GM21528 (cell line): Measurements from ENCODE around the gene SNAPIN.

Experiments
- ATAC-seq: cut with Tn5 transposase; IDR thresholded peaks from one replicate; pipeline ENCODE4 v1.9.1; 2021; ENCODE audit warnings: mild to moderate bottlenecking, moderate library complexity; ENCODE audit not compliant: unreplicated experiment, low FRiP score

Gene SNAPIN, protein sequence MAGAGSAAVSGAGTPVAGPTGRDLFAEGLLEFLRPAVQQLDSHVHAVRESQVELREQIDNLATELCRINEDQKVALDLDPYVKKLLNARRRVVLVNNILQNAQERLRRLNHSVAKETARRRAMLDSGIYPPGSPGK

DNA sequence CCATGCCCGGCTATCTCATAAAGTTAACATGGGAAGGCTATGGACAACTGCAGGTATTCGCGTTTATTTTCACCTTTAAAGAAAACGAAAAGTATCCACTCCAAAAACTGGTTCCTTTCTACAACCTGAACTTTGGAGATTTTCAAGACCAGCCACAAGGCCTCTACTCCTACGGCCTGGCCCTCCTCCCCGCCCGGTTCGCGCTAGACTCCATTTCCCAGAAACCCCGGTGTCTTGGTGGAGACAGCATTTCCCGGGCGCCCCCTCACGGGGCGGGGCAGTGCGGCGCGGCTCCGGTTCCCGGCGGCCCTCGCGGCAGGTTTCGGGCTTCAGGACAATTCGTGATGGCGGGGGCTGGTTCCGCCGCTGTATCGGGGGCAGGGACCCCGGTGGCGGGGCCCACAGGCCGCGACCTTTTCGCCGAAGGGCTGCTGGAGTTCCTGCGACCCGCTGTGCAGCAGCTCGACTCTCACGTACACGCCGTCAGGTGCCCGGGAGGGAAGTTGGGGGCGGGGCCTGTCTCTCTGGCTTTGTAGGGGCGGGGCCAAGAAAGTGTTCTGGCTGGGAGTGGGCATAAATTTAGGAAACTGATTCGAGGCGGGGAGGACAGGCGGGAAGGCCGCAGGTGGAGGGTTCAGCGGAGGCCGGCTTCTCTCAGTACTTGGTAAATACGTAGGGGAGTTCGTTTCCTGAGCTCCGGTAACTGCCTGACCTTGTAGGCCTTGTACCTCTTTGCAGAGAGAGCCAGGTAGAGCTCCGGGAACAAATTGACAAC is at the start of gene SNAPIN:
Gene SNAPIN, plus strand, starts transcription at position 304 of the 775 bp plus-strand sequence. Its CDS starts 41 bp downstream, at position 345.
- peak; percentile 78 for ATAC-seq

DNA sequence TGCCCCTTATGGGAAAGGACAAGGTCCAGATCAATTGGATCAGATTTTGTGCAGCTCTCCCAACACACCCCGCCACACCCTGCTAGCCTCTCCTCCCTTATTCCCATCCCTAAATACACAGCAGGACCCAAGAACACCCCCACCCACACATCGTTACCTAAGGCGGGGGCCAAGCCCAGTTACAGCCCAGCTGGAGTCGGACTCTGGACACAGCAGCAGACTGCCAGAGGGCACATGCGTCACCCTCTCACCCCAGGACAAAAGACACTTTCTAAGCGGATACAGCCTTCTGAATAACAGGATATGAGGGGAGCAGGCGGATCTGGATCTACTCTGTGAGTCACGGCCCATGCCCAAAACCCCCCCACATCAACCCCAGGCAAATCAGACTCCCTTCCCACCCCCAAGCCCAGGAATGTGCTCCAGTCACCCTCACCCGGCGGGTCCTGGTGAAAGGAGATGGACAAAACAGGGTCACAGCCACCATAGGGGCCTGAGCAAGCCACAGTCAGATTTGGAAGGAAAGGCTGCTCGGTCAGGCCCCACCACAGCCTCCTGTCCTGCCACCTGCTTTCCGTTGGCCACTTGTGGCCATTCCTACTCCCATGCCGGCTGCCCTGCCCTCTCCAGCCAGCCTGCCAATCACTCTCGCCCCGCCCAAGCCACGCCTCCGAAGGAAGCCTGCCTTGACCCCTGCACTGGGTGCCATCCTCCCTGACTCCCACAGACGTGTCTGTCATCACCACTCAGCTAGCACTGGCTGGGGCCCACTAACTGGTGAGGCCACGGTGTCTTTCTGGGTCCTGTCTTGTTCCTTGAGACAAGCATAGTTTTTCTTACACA is 49.5 kb upstream of the SNAPIN start:
- no peak for ATAC-seq

DNA sequence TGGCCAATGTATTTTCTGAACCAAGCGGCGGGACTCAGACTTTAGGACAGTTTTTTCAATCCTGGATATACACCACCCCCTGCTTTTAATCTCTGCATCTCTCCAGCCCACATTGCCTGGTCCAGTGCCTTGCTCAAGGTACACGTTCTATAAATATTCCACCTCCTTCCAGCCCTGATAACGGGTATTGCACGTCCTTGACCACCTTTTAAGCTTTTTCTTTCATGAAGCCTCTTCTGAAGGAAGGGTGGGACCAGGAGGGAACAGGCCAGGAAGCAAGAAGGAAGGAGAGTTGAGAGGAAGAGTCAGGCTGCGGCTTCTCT is 49.0 kb upstream of the SNAPIN start:
- no peak for ATAC-seq

DNA sequence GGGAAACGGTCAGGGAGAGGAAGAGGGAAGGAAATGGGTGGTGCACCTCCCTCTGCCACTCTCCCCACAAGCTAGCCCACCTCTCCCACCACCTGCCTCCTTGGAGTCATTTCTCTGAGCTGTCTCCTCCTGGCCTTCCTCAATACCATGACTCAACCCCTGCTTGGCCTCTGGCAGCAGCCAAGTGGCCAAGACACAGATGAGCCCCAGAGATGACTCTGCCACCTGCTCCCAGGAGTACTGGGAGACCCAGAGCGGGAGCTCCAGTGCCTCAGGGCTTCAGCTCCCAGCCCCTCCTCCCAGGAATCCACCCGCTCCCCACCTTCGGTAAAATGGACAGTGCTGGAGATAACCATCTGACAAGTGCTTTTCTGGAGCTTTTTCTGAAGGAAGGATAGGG is 48.2 kb upstream of the SNAPIN start:
- ATAC-seq, result no peak

DNA sequence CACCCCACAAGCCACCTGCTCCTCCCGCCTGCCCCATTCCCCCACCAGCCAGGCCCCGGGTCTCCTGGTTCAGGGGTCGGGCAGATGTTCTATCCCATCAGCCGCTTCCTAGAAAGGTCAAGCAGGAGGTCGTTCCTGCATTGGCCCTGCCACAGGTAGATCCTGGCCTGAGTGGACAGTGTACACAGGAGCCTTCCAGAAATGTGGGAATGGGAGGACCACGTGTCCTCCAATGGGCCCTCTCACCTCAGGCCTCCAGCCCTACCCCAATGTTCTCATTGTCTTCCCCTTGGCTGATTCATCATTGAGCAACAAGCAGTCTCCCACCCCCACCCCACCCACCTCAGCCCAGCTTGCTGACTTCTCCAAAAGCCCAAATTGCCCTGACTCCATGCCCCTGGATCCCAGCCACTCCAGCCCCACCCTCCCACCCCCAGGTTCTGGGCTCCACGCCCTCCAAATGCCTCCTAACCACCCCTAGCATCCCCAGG is 47.6 kb upstream of the SNAPIN start:
- ATAC-seq, result no peak

DNA sequence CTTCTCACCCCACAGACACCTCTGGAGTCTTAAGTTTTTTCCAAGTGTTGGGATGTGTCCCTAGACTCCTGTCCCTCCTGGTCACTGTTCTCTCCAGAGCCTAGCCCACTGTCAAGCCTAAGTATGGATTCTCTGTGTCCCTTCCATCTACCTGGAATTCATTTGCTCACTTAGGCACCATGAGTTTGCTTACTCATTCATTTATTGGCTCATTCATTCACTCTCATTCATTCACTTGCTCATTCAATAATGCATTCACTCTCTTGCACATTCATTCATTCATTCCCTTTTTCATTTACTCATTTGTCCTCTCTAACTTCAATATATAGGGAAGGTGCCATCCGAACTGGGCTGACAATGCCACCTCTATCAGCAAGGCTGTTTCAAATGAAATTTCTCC is 47.1 kb upstream of the SNAPIN start:
- ATAC-seq, result no peak

DNA sequence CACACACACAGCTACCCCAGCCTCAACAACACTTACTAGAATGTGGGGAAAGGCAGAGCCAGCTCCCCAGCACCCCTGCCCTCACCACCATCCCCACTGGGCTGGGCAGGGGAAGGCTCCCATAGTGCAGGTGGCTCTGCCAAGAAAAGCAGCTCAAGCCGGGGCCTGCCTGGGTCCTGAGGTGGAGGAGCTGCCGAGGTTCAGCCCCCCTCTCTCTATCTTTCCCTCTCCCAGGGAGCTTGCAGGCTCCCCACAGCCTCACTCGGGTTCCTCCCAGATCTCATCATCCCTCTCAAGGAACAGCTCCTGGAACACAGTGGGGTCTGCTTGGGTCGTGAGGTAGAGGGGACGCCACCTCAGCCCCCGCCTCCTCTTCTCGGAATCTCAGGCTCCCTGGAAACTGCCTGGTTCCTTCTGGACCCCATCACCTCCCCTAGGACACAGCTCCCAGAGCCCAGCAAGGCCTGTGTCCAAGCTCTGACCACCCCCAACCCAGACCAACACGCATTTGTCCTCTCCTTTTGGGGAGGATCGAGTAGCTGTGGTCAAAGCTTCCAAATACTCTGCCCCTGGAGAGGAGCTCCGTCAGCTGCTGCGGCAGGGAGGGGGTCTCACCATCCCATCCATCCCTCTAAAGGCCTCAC is 46.3 kb upstream of the SNAPIN start:
- no peak for ATAC-seq

DNA sequence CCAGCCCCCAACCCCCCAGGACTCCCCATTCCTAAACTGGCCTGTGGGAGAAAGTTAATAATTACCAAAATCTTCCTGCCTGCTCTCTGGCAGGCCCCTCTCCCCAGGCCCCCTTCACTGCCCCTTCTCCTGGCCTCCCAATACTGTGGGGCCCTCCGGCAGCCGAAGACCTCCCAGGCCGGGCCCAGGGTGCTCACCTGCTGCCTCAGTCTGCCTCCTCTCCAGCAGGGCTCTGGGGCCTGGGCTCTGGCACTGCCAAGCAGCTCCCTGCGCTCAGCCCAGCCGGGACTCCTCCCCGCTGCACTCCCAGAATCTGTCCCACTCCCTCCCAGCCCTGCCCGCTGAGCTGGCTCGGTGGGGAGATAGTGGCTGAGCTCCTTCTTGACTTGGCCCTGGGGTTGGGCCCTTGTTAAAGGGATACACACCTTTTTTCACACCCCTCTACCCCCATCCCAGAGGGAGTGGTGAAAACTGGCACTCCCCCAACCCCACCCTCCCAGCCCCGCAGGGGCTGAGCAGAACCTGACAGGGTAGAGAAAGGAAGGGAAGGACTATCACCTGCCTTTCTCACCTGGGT is 45.7 kb upstream of the SNAPIN start, which contains the start of gene S100A16:
Gene S100A16, minus strand, starts transcription at position 383 of the 577 bp plus-strand sequence. CDS start 4,986 bp downstream, outside the sequence.
- no peak for ATAC-seq

DNA sequence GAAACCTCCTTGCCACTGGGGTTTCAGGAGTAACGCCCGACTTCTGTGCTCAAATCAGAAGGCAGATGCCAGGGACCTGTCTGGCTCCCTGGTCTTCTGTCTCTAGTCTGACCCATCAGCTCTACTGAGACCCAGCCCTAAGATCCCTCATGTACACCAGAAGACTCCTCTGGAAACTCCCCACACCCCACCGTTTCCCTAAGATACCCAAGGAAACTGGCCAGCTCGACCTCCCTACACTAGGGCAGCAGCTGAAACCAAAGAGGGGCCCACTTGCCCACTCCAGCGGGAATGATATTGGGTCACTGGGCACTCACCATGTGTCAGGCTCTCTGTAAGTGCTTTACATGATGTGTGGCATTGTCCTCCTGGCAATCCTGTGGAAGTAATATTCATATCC is 45.1 kb upstream of the SNAPIN start:
- no peak for ATAC-seq

DNA sequence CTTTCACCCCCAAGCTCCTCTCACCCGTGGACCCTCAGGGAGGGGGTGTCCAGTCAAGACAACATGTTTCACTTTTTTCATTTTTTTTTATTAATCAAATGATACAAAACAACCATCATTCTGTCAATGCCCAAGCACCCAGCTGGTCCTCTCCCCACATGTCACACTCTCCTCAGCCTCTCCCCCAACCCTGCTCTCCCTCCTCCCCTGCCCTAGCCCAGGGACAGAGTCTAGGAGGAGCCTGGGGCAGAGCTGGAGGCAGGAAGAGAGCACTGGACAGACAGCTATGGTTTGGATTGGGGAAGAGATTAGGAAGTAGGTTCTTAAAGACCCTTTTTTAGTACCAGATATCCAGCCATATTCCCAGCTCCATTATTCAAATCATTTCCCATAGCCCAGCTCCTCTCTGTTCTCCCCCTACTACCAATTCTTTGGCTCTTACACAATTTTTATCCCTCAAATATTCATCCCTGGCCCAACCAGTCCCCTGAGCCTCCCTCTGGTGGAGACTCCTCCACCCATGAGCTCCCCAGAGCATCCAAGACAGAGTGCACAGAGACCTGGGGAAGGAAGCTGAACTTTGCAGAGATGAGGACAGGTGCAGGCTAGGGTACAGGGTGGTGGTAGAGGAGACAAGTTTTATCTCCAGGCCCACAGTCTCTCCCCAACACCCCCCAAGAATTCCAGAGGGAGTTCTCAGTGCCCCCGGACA is 44.2 kb upstream of the SNAPIN start:
- ATAC-seq, result no peak

DNA sequence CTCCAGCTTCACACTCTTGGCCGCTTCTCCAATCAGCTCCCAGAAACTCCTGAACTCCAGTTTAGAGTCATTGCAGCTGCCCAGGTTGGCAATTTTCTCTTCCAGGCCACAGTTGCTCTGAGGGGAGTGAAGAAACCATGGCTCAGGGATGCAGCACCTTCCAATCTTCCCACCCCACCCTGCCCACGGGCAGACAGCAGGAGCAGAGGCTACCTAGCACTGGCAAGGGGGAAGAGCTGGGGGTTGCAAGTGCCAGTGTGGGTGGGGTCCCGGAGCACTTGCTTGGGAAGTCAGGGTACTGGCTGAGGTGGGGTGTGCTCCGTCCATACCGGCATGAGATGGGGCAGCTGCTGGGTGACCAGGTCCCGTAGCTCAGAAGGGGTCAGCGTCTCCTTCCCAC is 43.6 kb upstream of the SNAPIN start:
- ATAC-seq, result no peak

DNA sequence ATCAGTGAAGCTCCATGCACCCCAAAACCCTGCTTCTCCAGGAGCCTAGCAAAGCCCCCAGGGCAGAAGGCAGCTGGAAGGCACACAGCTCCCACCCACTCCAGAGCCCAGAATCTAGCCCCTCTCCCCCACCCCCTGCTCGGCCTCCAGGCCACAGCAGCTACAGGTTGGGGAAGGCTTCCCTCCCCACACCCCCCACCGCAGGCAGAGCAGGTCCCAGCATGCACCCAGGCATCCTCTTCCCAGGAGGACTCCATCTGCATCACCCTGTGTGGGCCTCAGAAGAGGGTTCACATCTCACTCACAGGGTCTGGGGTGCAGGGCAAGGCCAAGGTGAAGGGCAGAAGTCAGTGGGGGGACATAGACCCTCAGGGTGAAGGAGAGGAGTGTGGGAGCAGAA is 43.1 kb upstream of the SNAPIN start:
- no peak for ATAC-seq

DNA sequence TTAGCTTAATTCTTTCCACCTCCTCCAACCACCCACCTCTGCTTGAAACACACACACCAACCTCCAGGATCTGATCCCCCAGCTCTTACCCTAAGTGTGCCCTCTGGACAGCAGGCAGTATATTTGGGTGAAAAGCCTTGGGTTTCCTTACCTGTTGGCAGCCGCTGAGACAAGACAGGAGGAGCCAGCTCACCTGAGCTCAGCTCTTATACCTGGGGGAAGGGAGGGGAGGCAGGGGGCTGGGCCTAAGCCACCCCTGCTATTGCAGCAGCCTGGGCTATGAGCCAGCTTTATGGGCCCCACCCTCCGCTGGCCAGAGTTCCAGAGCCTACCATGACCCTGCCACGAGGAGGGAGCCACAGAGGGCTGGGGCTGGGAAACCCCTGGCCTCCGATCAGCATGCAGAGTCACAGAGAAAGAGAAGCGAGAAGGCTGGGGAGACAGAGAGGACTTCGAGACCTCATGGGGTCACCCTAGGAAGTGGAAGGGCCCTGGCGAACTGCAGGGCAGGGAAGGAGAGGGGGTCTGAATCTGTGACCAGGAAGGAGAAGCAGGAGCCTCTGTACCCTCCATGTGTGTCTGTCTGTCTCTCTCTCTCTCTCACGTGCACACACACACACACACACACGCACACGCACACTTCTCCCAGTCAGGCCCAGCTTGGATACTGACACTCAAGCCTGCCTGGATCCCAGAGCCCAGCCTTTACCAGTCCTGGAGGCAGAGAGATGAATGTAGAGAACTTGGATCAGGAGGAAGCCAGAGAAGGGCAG is 42.2 kb upstream of the SNAPIN start, which contains the start of gene S100A14:
Gene S100A14, minus strand, starts transcription at position 182 of the 773 bp plus-strand sequence. CDS start 467 bp downstream, outside the sequence.
- ATAC-seq, result no peak

DNA sequence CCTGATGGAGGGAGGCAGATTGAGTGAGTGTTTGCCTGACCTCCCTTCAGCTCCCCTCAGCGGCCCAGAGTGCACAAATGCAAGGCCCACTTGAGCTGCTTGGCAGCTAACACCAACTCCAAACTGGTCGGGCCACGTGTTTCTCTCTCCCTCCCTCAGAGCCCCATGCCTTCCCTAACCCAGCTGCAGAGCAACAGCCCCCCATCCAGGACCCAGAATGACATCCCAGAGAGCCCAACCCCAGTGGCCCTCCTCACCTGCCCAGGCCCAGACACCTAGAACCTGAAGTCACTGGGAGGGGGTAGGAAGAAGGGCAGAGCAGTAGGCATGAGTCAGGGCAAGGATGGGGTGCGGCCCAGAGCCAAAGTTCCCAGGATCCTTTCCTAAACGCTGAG is 41.6 kb upstream of the SNAPIN start:
- no peak for ATAC-seq

DNA sequence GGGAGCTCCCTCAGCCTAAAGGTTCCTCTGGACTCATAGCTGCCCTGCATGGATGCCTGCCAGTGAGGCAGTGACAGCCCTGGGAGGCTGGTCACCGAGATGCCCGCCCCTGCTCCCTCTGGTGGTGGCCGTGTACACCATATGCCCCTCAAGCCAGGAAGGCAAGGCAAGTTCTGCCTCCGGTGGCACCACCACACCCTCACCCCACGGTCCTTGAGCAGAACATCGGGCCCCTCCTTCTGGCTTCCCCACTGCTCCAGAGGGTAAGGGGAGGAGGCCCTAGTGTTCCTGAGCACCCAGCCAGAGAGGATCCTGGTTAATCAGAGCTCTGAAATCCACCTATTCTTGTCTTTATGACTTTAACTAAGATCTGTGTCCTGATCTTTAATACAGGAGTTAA is 40.8 kb upstream of the SNAPIN start:
- no peak for ATAC-seq

DNA sequence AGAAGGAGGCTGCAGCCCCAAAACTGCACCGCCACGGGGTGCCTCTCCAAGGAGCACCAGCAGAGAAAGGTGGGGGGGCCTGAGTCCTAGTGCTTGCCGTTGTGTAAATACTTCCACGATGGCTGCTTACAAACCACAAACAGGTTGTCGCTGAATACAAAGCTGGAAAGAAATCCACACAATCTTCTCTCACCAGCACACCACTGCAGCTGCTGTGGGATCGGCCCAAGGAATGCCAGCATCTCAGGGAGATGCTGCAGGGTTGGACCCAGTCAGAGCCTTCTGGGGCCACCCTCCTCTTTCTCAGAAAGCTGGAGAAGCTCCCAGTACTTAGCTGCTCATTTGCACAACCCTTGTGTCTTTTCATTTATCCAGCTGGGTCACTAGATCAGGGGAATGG is 39.3 kb upstream of the SNAPIN start:
- no peak for ATAC-seq

DNA sequence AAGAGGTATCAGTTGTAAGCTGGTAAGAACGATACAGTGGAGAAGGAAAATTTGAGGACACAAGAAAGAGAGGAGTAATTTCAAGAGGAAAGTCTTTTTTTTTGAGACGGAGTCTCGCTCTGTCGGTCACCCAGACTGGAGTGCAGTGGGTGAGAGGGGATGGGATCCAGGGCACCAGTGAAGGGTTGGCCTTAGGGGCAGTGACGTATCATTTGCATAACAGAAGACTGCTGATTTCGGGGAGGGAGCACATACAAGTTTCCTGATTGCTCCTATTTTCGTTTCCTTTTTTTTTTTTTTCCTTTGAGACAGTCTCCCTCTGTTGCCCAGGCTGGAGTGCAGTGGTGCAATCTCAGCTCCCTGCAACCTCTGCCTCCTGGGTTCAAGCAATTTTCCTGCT is 35.4 kb upstream of the SNAPIN start:
- ATAC-seq, result no peak

DNA sequence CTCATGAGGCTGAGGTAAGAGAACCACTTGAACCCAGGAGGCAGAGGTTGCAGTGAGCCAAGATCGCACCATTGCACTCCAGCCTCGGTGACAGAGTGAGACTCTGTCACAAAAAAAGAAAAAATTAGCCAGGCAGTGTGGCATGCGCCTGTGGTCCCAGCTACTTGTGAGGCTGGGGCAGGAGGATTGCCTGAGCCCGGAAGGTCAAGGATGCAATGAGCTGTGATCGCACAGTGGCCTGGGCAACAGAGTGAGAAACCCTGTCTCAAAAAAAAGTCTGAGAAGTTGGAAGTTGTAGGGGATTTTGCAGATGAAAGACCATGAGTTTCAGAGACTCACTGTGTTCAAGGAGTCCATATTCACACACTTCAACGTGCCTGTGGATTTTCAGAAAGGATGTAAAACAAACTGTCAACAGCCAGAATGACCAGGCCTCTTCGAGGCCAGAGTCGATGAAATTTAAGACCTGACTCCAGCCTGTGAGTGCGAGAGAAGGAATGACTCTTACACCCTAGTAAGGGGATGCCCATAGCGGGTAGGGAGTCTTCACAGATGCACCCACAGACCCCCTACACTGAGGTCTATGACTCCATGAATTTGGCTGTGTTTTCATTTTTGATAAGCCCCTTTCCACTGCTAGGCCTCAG is 33.4 kb upstream of the SNAPIN start:
- ATAC-seq, result no peak
